GM12891 (cell line): Measurements from ENCODE around the gene FRMD5.

Source experiments
- POLR2A ChIP-seq: IDR thresholded peaks from 2 replicates; pipeline ENCODE4 v1.6.1; 2011; ENCODE audit warnings: low read depth, low read length, control low read depth
- POLR2AphosphoS5 ChIP-seq: IDR thresholded peaks from 2 replicates; pipeline ENCODE4 v1.6.1; 2011; ENCODE audit warnings: low read depth, low read length, control low read depth
- TAF1 ChIP-seq: IDR thresholded peaks from 2 replicates; pipeline ENCODE4 v1.6.1; 2011; ENCODE audit warnings: low read depth, low read length, control low read depth

- TF ChIP-seq POLR2A (no peak), TAF1 (no peak), POLR2AphosphoS5 (no peak)
Observed at GRCh38 chr15:43920815-43921214, 274.3 kb downstream of the FRMD5 start.
